Smooth muscle cell of the brain vasculature (primary cell): ENCODE data around the gene TBX20.
"Not testable (repeated sequence)": the region's sequence is repeated elsewhere in the genome, so short reads cannot be mapped to it uniquely, and the experiment has no call there.

Experiments used
- DNase-seq: peaks from one replicate; pipeline ENCODE4 v3.0.0-alpha.2; 2012; ENCODE audit warnings: low read depth, low spot score

TBX20 gene

GRCh38 chr7:35161059-35161740 is 92.7 kb downstream of the TBX20 start:
- DNase-seq = not testable (repeated sequence)
